ENCODE measurements around the gene POFUT2.

DNA sequence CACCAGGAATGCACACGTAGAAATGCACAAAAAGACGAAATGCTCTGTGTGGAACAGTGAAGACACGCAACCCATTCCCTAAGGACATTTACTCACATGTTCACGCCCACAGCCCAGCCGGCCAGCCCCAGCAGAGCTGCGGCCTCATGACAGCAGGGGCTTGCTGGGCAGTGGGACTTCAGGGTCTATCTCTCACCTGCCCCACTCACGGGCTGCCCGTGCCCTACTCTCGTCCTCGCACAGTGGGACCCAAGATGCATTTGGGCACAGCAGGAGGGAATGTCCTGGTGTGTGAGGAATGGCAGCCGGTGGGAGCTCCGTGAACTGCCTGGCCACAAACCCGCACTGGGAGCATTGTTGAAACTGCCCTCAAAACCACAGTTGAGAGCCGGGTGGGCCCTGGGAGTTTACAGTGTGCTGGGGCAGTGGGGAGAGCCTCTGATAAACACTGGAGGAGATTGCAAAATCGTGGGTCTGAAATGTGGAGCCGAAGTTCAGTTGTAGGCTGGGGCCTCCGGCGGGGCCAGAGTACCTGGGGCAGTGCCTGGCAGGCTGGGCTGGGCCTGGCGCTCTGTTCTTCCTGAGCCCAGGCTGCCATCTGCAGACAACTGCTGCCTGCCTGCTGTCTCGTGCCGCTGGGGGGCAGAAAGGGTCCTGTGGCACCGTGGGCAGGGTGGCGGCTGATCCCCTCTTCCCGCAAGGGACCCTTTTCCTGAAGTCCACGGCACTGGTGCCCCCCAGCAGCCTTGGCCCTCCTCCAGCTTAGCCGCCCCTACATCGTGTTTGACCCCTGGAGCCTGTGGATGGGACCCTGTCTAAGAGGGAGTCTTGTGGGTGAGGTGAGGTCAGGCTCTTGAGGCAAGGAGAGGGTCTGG lies 20.7 kb upstream of the POFUT2 start:
- TF ChIP-seq CTCF (IDR thresholded peaks at IDR 0.05) (no peak), POLR2A (IDR thresholded peaks at IDR 0.05) (no peak)
